ENCODE data around the gene STK33.

DNA sequence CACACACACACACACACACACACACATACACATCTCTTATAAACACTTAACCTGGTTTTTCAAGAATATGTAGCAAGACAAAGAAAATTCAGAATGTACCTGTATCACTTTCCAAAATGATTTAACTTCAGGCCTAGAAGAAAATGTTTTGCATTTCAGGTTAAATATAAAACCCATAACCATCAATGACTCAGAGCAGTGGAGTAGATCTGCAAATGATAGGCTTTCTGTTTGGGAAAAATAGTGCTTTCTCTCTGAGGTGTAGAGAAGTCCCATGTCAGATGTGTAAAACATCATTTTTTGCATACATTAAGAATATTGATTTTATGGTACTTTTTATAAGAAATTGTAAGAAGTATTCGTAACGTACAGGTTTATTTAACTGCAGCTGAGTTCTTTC, 116.9 kb downstream of the STK33 start:
- TF ChIP-seq POLR2A (IDR thresholded peaks at IDR 0.05; ENCODE audit: low read length) (no peak), GATA1 (IDR thresholded peaks at IDR 0.05; ENCODE audit: low read depth, low read length) (no peak)

All from erythroblast (primary cell).